H1 (cell line): ENCODE measurements around the gene SLC45A1. TPM values are rescaled to one million over a fixed set of nuclear protein-coding genes. Genes with fewer than 3 reads are reported as not detected.
A peak's percentile ranks its signal among the peaks of the same experiment; 100 is the strongest.

ENCODE experiments used
- CTCF ChIA-PET: fragments of 300-600 bp; sonication (Branson Sonifier 250); formaldehyde crosslinking; loops from one replicate; lab custom pipeline; 2021; ENCODE audit not compliant: partially characterized antibody; lab: Charles Lee
- POLR2A ChIA-PET: fragments of 300-600 bp; sonication (Branson Sonifier 250); formaldehyde crosslinking; loops from one replicate; lab custom pipeline; 2021; ENCODE audit warnings: inconsistent platforms; ENCODE audit not compliant: partially characterized antibody; lab: Charles Lee
- DNase-seq, 2 experiments: peaks; one replicate each; pipeline versions ENCODE4 v3.0.0 to v3.0.0-alpha.2; 2010 to 2022; ENCODE audit warnings: low spot score in 2 of 2, low read depth in 1 of 2, mixed read lengths in 1 of 2
- FAIRE-seq: peaks from 2 replicates; lab custom pipeline; 2011; peaks lifted over from hg19 to GRCh38; lab: Jason Lieb, UNC
- H2AFZ ChIP-seq: 2 replicates; pipeline ENCODE4 v1.8.1; 2012; ENCODE audit warnings: low read length, inconsistent platforms
- H2AK5ac ChIP-seq: 2 replicates; pipeline ENCODE4 v1.6.1; 2013; ENCODE audit warnings: low read depth, low read length
- H2BK120ac ChIP-seq: replicated peaks from 2 replicates; pipeline ENCODE3; 2013; ENCODE audit warnings: low read depth, low read length, inconsistent platforms
- H2BK12ac ChIP-seq: 2 replicates; pipeline ENCODE4 v1.6.1; 2013; ENCODE audit warnings: low read depth, low read length
- H2BK15ac ChIP-seq: 2 replicates; pipeline ENCODE4 v1.6.1; 2013; ENCODE audit warnings: low read length
- H2BK20ac ChIP-seq: 2 replicates; pipeline ENCODE4 v1.6.1; 2013; ENCODE audit warnings: low read length
- H2BK5ac ChIP-seq: 2 replicates; pipeline ENCODE4 v1.6.1; 2013; ENCODE audit warnings: low read depth, low read length
- H3K14ac ChIP-seq: 2 replicates; pipeline ENCODE4 v1.6.1; 2013; ENCODE audit warnings: inconsistent platforms; ENCODE audit not compliant: insufficient read length
- H3K18ac ChIP-seq: 2 replicates; pipeline ENCODE4 v1.6.1; 2013; ENCODE audit warnings: low read length; ENCODE audit errors: extremely low read depth
- H3K23ac ChIP-seq: 2 replicates; pipeline ENCODE4 v1.6.1; 2013; ENCODE audit warnings: inconsistent platforms; ENCODE audit not compliant: insufficient read length
- H3K23me2 ChIP-seq: 2 replicates; pipeline ENCODE4 v1.6.1; 2013; ENCODE audit warnings: low read depth, low read length
- H3K27ac ChIP-seq: 2 replicates; pipeline ENCODE4 v1.6.1; 2011; ENCODE audit warnings: low read depth, low read length, inconsistent platforms
- H3K27me3 ChIP-seq, 4 experiments: replicated peaks in 1 of 4; 1 replicate in 1 of 4; 2 replicates in 3 of 4; pipeline versions ENCODE4 v1.6.1 to v1.8.1; 2011 to 2013; ENCODE audit warnings: low read length in 3 of 4, mild to moderate bottlenecking in 3 of 4, inconsistent platforms in 2 of 4, mixed read lengths in 2 of 4, moderate library complexity in 1 of 4; ENCODE audit not compliant: control insufficient read depth in 3 of 4, insufficient read depth in 3 of 4; ENCODE audit errors: extremely low read depth in 1 of 4
- H3K36me3 ChIP-seq, 4 experiments: 2 replicates each; pipeline versions ENCODE4 v1.6.1 to v1.8.1; 2011 to 2013; ENCODE audit warnings: mild to moderate bottlenecking in 4 of 4, low read length in 3 of 4, moderate library complexity in 2 of 4, control low read depth in 1 of 4, inconsistent platforms in 1 of 4; ENCODE audit not compliant: insufficient read depth in 4 of 4, control insufficient read depth in 2 of 4
- H3K4ac ChIP-seq: replicated peaks from 2 replicates; pipeline ENCODE3; 2013; ENCODE audit warnings: low read length, low read depth, mixed read lengths, inconsistent platforms; ENCODE audit not compliant: insufficient read length
- H3K4me1 ChIP-seq, 4 experiments: replicated peaks in 1 of 4; 1 replicate in 1 of 4; 2 replicates in 3 of 4; pipeline versions ENCODE4 v1.6.1 to v1.8.1; 2011 to 2013; ENCODE audit warnings: low read length in 3 of 4, inconsistent platforms in 2 of 4, mixed read lengths in 1 of 4; ENCODE audit not compliant: insufficient read depth in 4 of 4, control insufficient read depth in 3 of 4
- H3K4me2 ChIP-seq, 2 experiments: 2 replicates each; pipeline versions ENCODE4 v1.6.1 to v1.8.1; 2011 to 2013; ENCODE audit warnings: low read depth in 2 of 2, low read length in 2 of 2, control low read depth in 1 of 2, inconsistent platforms in 1 of 2, mild to moderate bottlenecking in 1 of 2; ENCODE audit not compliant: insufficient read depth in 1 of 2
- H3K4me3 ChIP-seq, 4 experiments: fragments of 200-600, 300-600 bp in 1 of 4; sonication (generic), shearing (Covaris generic), sonication (Bioruptor Twin) in 1 of 4; 2 replicates each; pipeline versions ENCODE4 v1.5.1 to v1.8.1; 2011 to 2016; ENCODE audit warnings: low read length in 4 of 4, low read depth in 3 of 4, control low read depth in 2 of 4, inconsistent platforms in 2 of 4, mild to moderate bottlenecking in 2 of 4, mixed read lengths in 1 of 4, moderate library complexity in 1 of 4; ENCODE audit not compliant: insufficient read depth in 2 of 4; ENCODE audit errors: extremely low read depth in 1 of 4
- H3K56ac ChIP-seq: replicated peaks from 2 replicates; pipeline ENCODE3; 2013; ENCODE audit warnings: low read depth, mild to moderate bottlenecking, mixed read lengths, low read length, inconsistent platforms; ENCODE audit not compliant: insufficient read length
- H3K79me1 ChIP-seq: 2 replicates; pipeline ENCODE4 v1.6.1; 2013; ENCODE audit warnings: low read depth, low read length, control low read depth
- H3K79me2 ChIP-seq, 2 experiments: 2 replicates each; pipeline versions ENCODE4 v1.6.1 to v1.8.1; 2012 to 2013; ENCODE audit warnings: low read length in 2 of 2, mild to moderate bottlenecking in 2 of 2, inconsistent platforms in 1 of 2; ENCODE audit not compliant: insufficient read depth in 2 of 2, control insufficient read depth in 1 of 2
- H3K9ac ChIP-seq, 4 experiments: replicated peaks in 1 of 4; 1 replicate in 1 of 4; 2 replicates in 3 of 4; pipeline versions ENCODE4 v1.6.1 to v1.8.1; 2011 to 2013; ENCODE audit warnings: low read depth in 3 of 4, low read length in 3 of 4, control low read depth in 2 of 4, mild to moderate bottlenecking in 2 of 4, moderate library complexity in 2 of 4, inconsistent platforms in 1 of 4; ENCODE audit errors: extremely low read depth in 1 of 4
- H3K9me3 ChIP-seq, 2 experiments: 2 replicates each; pipeline versions ENCODE4 v1.6.1 to v1.8.1; 2012 to 2013; ENCODE audit warnings: mild to moderate bottlenecking in 2 of 2, moderate library complexity in 2 of 2, control low read depth in 1 of 2, inconsistent platforms in 1 of 2, low read depth in 1 of 2, low read length in 1 of 2, mixed read lengths in 1 of 2; ENCODE audit not compliant: insufficient read depth in 2 of 2
- H4K20me1 ChIP-seq, 2 experiments: replicated peaks in 1 of 2; 2 replicates each; pipeline versions ENCODE3 to v1.8.1; 2011 to 2013; ENCODE audit warnings: inconsistent platforms in 2 of 2, low read length in 2 of 2, mild to moderate bottlenecking in 1 of 2; ENCODE audit not compliant: insufficient read depth in 2 of 2, control insufficient read depth in 1 of 2
- H4K5ac ChIP-seq: 2 replicates; pipeline ENCODE4 v1.6.1; 2013; ENCODE audit warnings: low read length, low read depth, mixed read lengths, inconsistent platforms; ENCODE audit not compliant: insufficient read length
- H4K8ac ChIP-seq: 2 replicates; pipeline ENCODE4 v1.8.0; 2013; ENCODE audit warnings: mild to moderate bottlenecking, moderate library complexity, low read length, inconsistent platforms; ENCODE audit not compliant: insufficient read depth; ENCODE audit errors: extremely low read depth
- H4K91ac ChIP-seq: replicated peaks from 2 replicates; pipeline ENCODE3; 2013; ENCODE audit warnings: low read length, mixed read lengths, inconsistent platforms; ENCODE audit not compliant: insufficient read length
- NANOG ChIP-seq: IDR thresholded peaks from 2 replicates; pipeline ENCODE4 v1.6.1; 2011; ENCODE audit warnings: low read length, low read depth, mild to moderate bottlenecking, inconsistent platforms; ENCODE audit not compliant: insufficient read depth, poor library complexity, severe bottlenecking
- RAD21 ChIP-seq, 2 experiments: IDR thresholded peaks in 1 of 2; conservative IDR thresholded peaks in 1 of 2; 2 replicates each; pipeline ENCODE4 v1.6.1; 2011; ENCODE audit warnings: low read depth in 2 of 2, low read length in 2 of 2, improper control_type of control experiment in 1 of 2, inconsistent platforms in 1 of 2, mild to moderate bottlenecking in 1 of 2, moderate library complexity in 1 of 2
- TAF1 ChIP-seq: IDR thresholded peaks from 2 replicates; pipeline ENCODE4 v1.6.1; 2011; ENCODE audit warnings: mild to moderate bottlenecking, low read depth, low read length
- WGBS, 2 experiments: shearing (Covaris generic) in 1 of 2; methylation state at CpG; one replicate each; pipeline versions ENCODE4 v1.1.6 to v1.1.7; 2013 to 2015; ENCODE audit warnings: low lambda C conversion rate in 2 of 2, mixed read lengths in 2 of 2, inconsistent platforms in 1 of 2, low coverage in 1 of 2, missing lambda C conversion rate in 1 of 2; ENCODE audit not compliant: insufficient replicate concordance in 2 of 2, insufficient coverage in 1 of 2, insufficient read length in 1 of 2; ENCODE audit errors: extremely low coverage in 1 of 2, missing lambda C conversion rate in 1 of 2; 5-methylcytosine and 5-hydroxymethylcytosine counted together
- polyA plus RNA-seq, 7 experiments: library from polyadenylated mRNA; depleted of rRNA in 3 of 7; stranded (reverse) in 5 of 7; unstranded in 2 of 7; fragments of >200 nt in 5 of 7; fragments of 200-250 nt in 2 of 7; gene quantifications; 1 replicate in 5 of 7; 2 replicates in 1 of 7; 4 replicates in 1 of 7; pipeline versions ENCODE4 v1.2.1 to v1.2.3, GENCODE V29; 2011 to 2013; ENCODE audit warnings: missing spikeins in 2 of 7, mixed read lengths in 2 of 7
- total RNA-seq: library from RNA; stranded (reverse); fragmentation: NEBNext Ultra II Directional; extraction: Animal tissue kit (Norgen Biotek cat#: 25700); gene quantifications from 2 replicates; pipeline ENCODE4 v1.2.1, GENCODE V29; 2021
- TF ChIP-seq, protein P1 (sequence below), 3 experiments: IDR thresholded peaks; 1 replicate in 2 of 3; 2 replicates in 1 of 3; pipeline versions ENCODE4 v1.5.1 to v1.6.1; 2011; ENCODE audit warnings: low read length in 3 of 3, mild to moderate bottlenecking in 3 of 3, inconsistent platforms in 2 of 3, low read depth in 1 of 3, moderate library complexity in 1 of 3; ENCODE audit not compliant: insufficient read depth in 1 of 3; ENCODE audit errors: control extremely low read depth in 1 of 3

The SLC45A1 gene
- total and polyA plus RNA-seq, 2 of the 8 experiments (the other 6 are each of a cell fraction or from before 2014, with no cell fraction given), result 1.0 to 1.7 TPM

DNA sequence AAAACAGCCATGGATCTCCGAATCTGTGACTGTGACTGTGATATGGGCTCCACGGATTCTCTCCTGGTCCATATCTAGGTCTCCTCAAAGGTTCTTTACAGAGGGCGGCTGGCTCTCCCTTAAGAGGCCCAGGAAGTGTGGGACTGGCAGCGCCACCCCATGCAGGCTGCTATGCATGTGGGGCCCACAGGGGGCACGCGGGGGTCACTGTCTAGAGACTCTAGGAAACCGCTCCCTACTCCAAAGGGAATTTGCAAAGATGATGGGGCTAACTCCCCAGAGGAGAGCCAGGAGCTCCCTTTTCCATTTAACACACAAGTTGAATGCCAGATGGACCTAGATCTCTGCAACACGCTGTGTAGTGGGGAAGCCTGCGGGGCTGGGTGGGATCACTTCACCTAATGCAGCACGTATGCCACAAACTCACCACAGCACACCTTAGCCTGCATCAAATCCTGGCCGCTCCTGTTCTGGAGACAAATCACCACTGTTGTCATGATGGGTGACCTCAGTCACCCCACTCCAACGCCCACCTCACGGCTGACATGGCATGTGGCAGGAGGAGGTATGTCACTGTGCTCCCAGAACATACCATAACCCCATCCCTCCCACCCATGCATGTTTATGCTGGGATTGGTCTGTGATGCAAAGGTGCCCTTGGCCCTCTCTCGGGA, 61.7 kb downstream of the SLC45A1 start:
- Histone ChIP-seq H2AK5ac (no peak overlapping the region), H3K4me2 (no peak overlapping the region), H3K18ac (0 out of 2 replicates have a peak overlapping the region, but pooled peaks have one; percentile 39), H3K27ac (no peak overlapping the region), H3K4me1 (peaks cover 0 to 21% (median 12%) of the 10 kb centered on the region in 4 experiments; a peak in 5 of 7 replicates), H2BK12ac (no peak overlapping the region), H3K14ac (no peak overlapping the region), H3K56ac (no peak overlapping the region), H3K4me3 (no peak overlapping the region), H2BK120ac (no peak overlapping the region), H2BK5ac (no peak overlapping the region), H3K27me3 (no peaks in the 10 kb centered on the region), H2BK15ac (no peak overlapping the region), H3K9ac (no peak overlapping the region), H3K23me2 (no peaks in the 10 kb centered on the region), H3K23ac (no peak overlapping the region), H2AFZ (no peak overlapping the region), H4K20me1 (peaks cover 14 to 26% of the 10 kb centered on the region in 2 experiments), H3K36me3 (peaks cover 0 to 3% (median 0%) of the 10 kb centered on the region in 4 experiments; a peak in 2 of 8 replicates), H4K91ac (no peak overlapping the region), H4K5ac (no peak overlapping the region), H2BK20ac (no peak overlapping the region), H3K9me3 (no peaks in the 10 kb centered on the region), H4K8ac (no peak overlapping the region), H3K4ac (no peak overlapping the region), H3K79me2 (peaks cover 0 to 71% of the 10 kb centered on the region in 2 experiments; a peak in 3 of 4 replicates), H3K79me1 (peaks cover 22% of the 10 kb centered on the region)
- TF ChIP-seq, protein P1, sequence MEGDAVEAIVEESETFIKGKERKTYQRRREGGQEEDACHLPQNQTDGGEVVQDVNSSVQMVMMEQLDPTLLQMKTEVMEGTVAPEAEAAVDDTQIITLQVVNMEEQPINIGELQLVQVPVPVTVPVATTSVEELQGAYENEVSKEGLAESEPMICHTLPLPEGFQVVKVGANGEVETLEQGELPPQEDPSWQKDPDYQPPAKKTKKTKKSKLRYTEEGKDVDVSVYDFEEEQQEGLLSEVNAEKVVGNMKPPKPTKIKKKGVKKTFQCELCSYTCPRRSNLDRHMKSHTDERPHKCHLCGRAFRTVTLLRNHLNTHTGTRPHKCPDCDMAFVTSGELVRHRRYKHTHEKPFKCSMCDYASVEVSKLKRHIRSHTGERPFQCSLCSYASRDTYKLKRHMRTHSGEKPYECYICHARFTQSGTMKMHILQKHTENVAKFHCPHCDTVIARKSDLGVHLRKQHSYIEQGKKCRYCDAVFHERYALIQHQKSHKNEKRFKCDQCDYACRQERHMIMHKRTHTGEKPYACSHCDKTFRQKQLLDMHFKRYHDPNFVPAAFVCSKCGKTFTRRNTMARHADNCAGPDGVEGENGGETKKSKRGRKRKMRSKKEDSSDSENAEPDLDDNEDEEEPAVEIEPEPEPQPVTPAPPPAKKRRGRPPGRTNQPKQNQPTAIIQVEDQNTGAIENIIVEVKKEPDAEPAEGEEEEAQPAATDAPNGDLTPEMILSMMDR (IDR thresholded peaks at IDR 0.05; ENCODE audit: control extremely low read depth in 1 of 3, insufficient read depth in 1 of 3, low read depth in 1 of 3, low read length in 3 of 3), result peak in 2 of 3 experiments; percentile 1 to 6; a peak in 2 of 4 replicates
- no peak for TF ChIP-seq TAF1
- TF ChIP-seq RAD21 (IDR thresholded peaks at IDR 0.05 in 1 of 2, conservative IDR thresholded peaks at IDR 0.05 in 1 of 2; ENCODE audit: low read depth in 2 of 2, low read length in 2 of 2), result peak in 1 of 2 experiments; percentile 18; a peak in 1 of 4 replicates
- TF ChIP-seq NANOG, result no peak
- FAIRE-seq (no peak), DNase-seq (no peak)
- POLR2A ChIA-PET, result interaction anchor here (0.6 to 1.1 kb wide), 2 partner anchors 37 to 392 kb away, joined by 3 read pairs; no protein-coding TSS in a partner anchor
- CTCF ChIA-PET, result interaction anchor here (0.9 to 2.0 kb wide), 9 partner anchors 14 to 85 kb away, joined by 3 to 9 read pairs (median 4); no protein-coding TSS in a partner anchor
- WGBS, 2 experiments, result 95% methylated on average over 9 of the region's 14 CpGs; no CpG with 5 or more reads in 1 of the 2 experiments
